Measurements from ENCODE around the gene TPRG1. TPM values are rescaled to one million over a fixed set of nuclear protein-coding genes. Genes with fewer than 3 reads are reported as not detected.

TPRG1 gene
- total and polyA plus RNA-seq, 9 of the 15 experiments (the other 6 are each of a cell fraction or from before 2014, with no cell fraction given), result 0.01 TPM; not detected in 8

GRCh38 chr3:189149203-189149602 lies 22.6 kb upstream of the TPRG1 start:
- DNase-seq (ENCODE audit: extremely low read depth in 1 of 4, low spot score in 3 of 4) (no peak), ATAC-seq (no peak), FAIRE-seq (no peak)
- Histone ChIP-seq H3K9me3 (replicated peaks; ENCODE audit: control insufficient read depth, insufficient read depth, low read depth, low read length) (no peaks in the 10 kb centered on the region), H3K36me3 (ENCODE audit: control insufficient read depth, insufficient read depth, low read length) (no peaks in the 10 kb centered on the region), H4K20me1 (replicated peaks; ENCODE audit: control insufficient read depth, insufficient read depth, low read length) (no peaks in the 10 kb centered on the region), H3K27ac (ENCODE audit: extremely low read depth, low read depth, low read length) (no peak overlapping the region), H3K9ac (ENCODE audit: insufficient read depth in 1 of 2, low read depth in 2 of 2, low read length in 2 of 2) (no peak overlapping the region), H3K79me2 (ENCODE audit: control insufficient read depth, insufficient read depth, low read length) (no peaks in the 10 kb centered on the region), H3K4me1 (replicated peaks in 1 of 2; ENCODE audit: control insufficient read depth in 2 of 2, insufficient read depth in 2 of 2, low read length in 2 of 2) (no peaks in the 10 kb centered on the region), H2AFZ (ENCODE audit: low read depth, low read length) (no peak overlapping the region), H3K4me2 (ENCODE audit: insufficient read depth, low read length) (no peak overlapping the region), H3K9me1 (ENCODE audit: control insufficient read depth, insufficient read depth, low read length) (no peaks in the 10 kb centered on the region), H3K4me3 (no peak overlapping the region), H3K27me3 (ENCODE audit: control insufficient read depth in 2 of 2, insufficient read depth in 2 of 2, low read length in 2 of 2) (no peaks in the 10 kb centered on the region)
- ChIA-PET CTCF (ENCODE audit: low intra/inter-chr PET ratio) (no interaction called here), POLR2A (no interaction called here)
- TF ChIP-seq ZNF431 (CRISPR knock-in tag; IDR thresholded peaks at IDR 0.05), result no peak
- no peak for TF ChIP-seq ZFX (CRISPR knock-in tag; IDR thresholded peaks at IDR 0.05)
- no peak for TF ChIP-seq FOXJ3 (CRISPR knock-in tag; IDR thresholded peaks at IDR 0.05)
- TF ChIP-seq EGR1 (conservative IDR thresholded peaks at IDR 0.05), result no peak
- TF ChIP-seq ZNF263 (CRISPR knock-in tag; IDR thresholded peaks at IDR 0.05; ENCODE audit: borderline replicate concordance), result no peak
- no peak for TF ChIP-seq RFX5 (IDR thresholded peaks at IDR 0.05; ENCODE audit: low read depth, low read length)
- no peak for TF ChIP-seq HNRNPLL (IDR thresholded peaks at IDR 0.05; ENCODE audit: low read depth, low read length, poor library complexity, severe bottlenecking)
- no peak for TF ChIP-seq USF1 (CRISPR knock-in tag; IDR thresholded peaks at IDR 0.05)
- TF ChIP-seq IRF2 (CRISPR knock-in tag; IDR thresholded peaks at IDR 0.05), result no peak
- no peak for TF ChIP-seq L3MBTL2 (IDR thresholded peaks at IDR 0.05)
- TF ChIP-seq, protein P1, sequence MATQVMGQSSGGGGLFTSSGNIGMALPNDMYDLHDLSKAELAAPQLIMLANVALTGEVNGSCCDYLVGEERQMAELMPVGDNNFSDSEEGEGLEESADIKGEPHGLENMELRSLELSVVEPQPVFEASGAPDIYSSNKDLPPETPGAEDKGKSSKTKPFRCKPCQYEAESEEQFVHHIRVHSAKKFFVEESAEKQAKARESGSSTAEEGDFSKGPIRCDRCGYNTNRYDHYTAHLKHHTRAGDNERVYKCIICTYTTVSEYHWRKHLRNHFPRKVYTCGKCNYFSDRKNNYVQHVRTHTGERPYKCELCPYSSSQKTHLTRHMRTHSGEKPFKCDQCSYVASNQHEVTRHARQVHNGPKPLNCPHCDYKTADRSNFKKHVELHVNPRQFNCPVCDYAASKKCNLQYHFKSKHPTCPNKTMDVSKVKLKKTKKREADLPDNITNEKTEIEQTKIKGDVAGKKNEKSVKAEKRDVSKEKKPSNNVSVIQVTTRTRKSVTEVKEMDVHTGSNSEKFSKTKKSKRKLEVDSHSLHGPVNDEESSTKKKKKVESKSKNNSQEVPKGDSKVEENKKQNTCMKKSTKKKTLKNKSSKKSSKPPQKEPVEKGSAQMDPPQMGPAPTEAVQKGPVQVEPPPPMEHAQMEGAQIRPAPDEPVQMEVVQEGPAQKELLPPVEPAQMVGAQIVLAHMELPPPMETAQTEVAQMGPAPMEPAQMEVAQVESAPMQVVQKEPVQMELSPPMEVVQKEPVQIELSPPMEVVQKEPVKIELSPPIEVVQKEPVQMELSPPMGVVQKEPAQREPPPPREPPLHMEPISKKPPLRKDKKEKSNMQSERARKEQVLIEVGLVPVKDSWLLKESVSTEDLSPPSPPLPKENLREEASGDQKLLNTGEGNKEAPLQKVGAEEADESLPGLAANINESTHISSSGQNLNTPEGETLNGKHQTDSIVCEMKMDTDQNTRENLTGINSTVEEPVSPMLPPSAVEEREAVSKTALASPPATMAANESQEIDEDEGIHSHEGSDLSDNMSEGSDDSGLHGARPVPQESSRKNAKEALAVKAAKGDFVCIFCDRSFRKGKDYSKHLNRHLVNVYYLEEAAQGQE (IDR thresholded peaks at IDR 0.05; ENCODE audit: borderline replicate concordance), result no peak
- TF ChIP-seq, protein P1 (CRISPR knock-in tag; IDR thresholded peaks at IDR 0.05; ENCODE audit: low read depth), result no peak
- TF ChIP-seq MEF2A (IDR thresholded peaks at IDR 0.05; ENCODE audit: control insufficient read depth, low read depth, low read length), result no peak
- TF ChIP-seq CBFA2T3 (IDR thresholded peaks at IDR 0.05), result no peak
- no peak for TF ChIP-seq FOXA3 (CRISPR knock-in tag; conservative IDR thresholded peaks at IDR 0.05 in 1 of 2, IDR thresholded peaks at IDR 0.05 in 1 of 2)
- no TSS peak for BruUV-seq (replicated peaks)
- intact Hi-C loops (cut with micrococcal nuclease) (no loop called here), in situ Hi-C loops (cut with MboI) (loop anchor here (25.0 kb wide), 1 partner anchor 1412 kb away; the partner anchor contains the start of gene BCL6)
- 2% methylated on average over 3 of the region's 3 CpGs for WGBS (ENCODE audit: insufficient coverage, low coverage, missing lambda C conversion rate)

All from K562 (cell line).